ENCODE measurements around the gene PDE11A.

DNA sequence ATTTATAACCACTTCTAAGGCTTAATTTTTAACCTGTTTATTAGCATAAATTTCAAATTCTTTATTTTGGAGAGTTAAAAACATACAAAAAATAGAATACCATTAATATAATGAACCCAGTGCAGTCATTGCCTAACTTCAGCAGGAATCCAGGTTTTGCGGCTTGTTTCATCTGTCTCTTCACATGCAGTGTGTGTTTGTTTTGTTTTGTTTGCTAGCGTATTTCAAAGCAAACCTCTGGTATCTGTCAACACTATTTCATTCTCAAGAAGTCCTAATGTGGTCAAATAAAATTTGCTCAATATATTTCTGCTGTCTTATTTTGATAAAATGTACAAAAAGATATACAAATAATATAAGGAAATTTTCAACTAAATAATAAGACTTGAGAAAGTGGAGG lies 351.5 kb downstream of the PDE11A start:
- TF ChIP-seq, protein P1, sequence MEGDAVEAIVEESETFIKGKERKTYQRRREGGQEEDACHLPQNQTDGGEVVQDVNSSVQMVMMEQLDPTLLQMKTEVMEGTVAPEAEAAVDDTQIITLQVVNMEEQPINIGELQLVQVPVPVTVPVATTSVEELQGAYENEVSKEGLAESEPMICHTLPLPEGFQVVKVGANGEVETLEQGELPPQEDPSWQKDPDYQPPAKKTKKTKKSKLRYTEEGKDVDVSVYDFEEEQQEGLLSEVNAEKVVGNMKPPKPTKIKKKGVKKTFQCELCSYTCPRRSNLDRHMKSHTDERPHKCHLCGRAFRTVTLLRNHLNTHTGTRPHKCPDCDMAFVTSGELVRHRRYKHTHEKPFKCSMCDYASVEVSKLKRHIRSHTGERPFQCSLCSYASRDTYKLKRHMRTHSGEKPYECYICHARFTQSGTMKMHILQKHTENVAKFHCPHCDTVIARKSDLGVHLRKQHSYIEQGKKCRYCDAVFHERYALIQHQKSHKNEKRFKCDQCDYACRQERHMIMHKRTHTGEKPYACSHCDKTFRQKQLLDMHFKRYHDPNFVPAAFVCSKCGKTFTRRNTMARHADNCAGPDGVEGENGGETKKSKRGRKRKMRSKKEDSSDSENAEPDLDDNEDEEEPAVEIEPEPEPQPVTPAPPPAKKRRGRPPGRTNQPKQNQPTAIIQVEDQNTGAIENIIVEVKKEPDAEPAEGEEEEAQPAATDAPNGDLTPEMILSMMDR (IDR thresholded peaks at IDR 0.05; ENCODE audit: borderline replicate concordance, extremely low read depth, low read length, poor library complexity, severe bottlenecking) = no peak
- no peak for TF ChIP-seq EZH2 (IDR thresholded peaks at IDR 0.05; ENCODE audit: borderline replicate concordance, low read depth, low read length, severe bottlenecking)

Measured in DND-41 (cell line).